ENCODE measurements around the gene LCE1F. TPM values are rescaled to one million over a fixed set of nuclear protein-coding genes. Genes with fewer than 3 reads are reported as not detected.

Gene LCE1F, protein sequence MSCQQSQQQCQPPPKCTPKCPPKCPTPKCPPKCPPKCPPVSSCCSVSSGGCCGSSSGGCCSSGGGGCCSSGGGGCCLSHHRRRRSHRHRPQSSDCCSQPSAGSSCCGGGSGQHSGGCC
- not detected for total RNA-seq
- long read RNA-seq = 0 reads

GRCh38 chr1:152774875-152775274 is at the start of gene LCE1F:
LCE1F (plus strand) TSS chr1:152775140; CDS start chr1:152776372, 1,232 bp downstream.
- H3K27ac ChIP-seq = no peak within 1 kb of the TSS
- ATAC-seq (no peak), DNase-seq (no peak)
- H3K4me3 ChIP-seq = no peak within 1 kb of the TSS
- intact Hi-C loops (cut with DNase I) = no loop called here
- TF ChIP-seq POLR2A (IDR thresholded peaks at IDR 0.05) (no peak), CTCF (IDR thresholded peaks at IDR 0.05) (no peak)
- H3K27me3 ChIP-seq = no peaks in the 10 kb centered on the region
- H3K4me1 ChIP-seq = no peaks in the 10 kb centered on the region
- H3K9me3 ChIP-seq = no peaks in the 10 kb centered on the region
- WGBS (ENCODE audit: insufficient coverage, low coverage, low lambda C conversion rate, missing lambda C conversion rate) = 42% methylated on average over 3 of the region's 6 CpGs
- no peaks in the 10 kb centered on the region for H3K36me3 ChIP-seq

DNA sequence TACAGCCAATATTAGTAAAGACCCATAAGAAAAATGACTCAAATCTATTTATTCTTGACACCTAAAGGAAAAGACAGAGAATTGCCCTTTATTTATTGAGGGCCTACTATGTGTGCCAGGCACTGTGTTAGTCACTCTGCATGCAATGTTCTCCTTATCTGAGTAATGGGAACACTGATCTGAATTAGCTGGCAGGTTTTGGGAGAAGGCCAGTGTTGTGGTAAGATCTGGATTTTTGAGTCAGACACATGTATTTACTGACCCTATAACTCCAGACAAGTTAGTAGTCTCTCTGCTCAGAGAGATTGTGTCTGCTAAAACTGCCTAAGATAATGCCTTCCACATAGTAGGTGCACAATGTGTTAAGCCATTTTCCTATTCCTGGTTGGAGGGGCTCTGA is 49.7 kb upstream of the LCE1F start:
- TF ChIP-seq CTCF (IDR thresholded peaks at IDR 0.05) (no peak), POLR2A (IDR thresholded peaks at IDR 0.05) (no peak)

GRCh38 chr1:152728986-152729385 is 46.0 kb upstream of the LCE1F start:
- no peaks in the 10 kb centered on the region for H3K4me1 ChIP-seq
- intact Hi-C loops (cut with DNase I) = no loop called here
- ATAC-seq = no peak
- no peak for DNase-seq
- no peaks in the 10 kb centered on the region for H3K9me3 ChIP-seq
- H3K36me3 ChIP-seq = no peaks in the 10 kb centered on the region
- H3K27ac ChIP-seq = no peak overlapping the region
- 61% methylated on average over 1 of the region's 1 CpG for WGBS (ENCODE audit: insufficient coverage, low coverage, low lambda C conversion rate, missing lambda C conversion rate)
- TF ChIP-seq POLR2A (IDR thresholded peaks at IDR 0.05) (no peak), CTCF (IDR thresholded peaks at IDR 0.05) (no peak)
- H3K4me3 ChIP-seq = no peak overlapping the region
- no peaks in the 10 kb centered on the region for H3K27me3 ChIP-seq

More for the DNA sequence above, 49.7 kb upstream of the LCE1F start:
- intact Hi-C loops (cut with DNase I) = no loop called here
- Histone ChIP-seq H3K9me3 (no peaks in the 10 kb centered on the region), H3K27me3 (no peaks in the 10 kb centered on the region), H3K36me3 (no peaks in the 10 kb centered on the region), H3K4me1 (no peaks in the 10 kb centered on the region), H3K27ac (no peak overlapping the region), H3K4me3 (no peak overlapping the region)
- DNase-seq = no peak
- no peak for ATAC-seq

DNA sequence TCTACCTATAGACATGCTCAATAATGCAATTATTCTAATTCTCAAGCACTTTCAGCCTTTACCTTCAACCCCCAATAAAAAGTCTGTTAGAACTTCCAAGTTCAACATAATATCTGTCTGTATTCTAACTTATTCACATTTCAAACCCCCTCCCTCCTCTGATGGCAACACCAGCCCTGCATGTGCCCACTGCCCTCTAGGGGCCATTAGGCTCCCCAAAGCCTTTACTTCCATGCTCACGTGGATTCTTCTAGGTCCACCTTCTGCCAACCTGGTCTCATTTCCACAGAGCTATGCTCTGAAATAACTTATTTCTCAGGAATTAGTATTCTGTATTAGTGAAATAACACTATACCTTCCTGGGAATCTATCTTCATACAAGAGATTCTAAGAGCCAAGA is 39.3 kb upstream of the LCE1F start:
- peak; percentile 47 to 59 (median 54) for ATAC-seq
- Histone ChIP-seq H3K4me3 (no peak overlapping the region), H3K36me3 (no peaks in the 10 kb centered on the region), H3K27ac (no peak overlapping the region), H3K9me3 (no peaks in the 10 kb centered on the region), H3K4me1 (no peaks in the 10 kb centered on the region), H3K27me3 (no peaks in the 10 kb centered on the region)
- DNase-seq = no peak
- TF ChIP-seq POLR2A (IDR thresholded peaks at IDR 0.05) = no peak
- peak in 3 of 4 donors; percentile 38 to 54 (median 40) for TF ChIP-seq CTCF (IDR thresholded peaks at IDR 0.05)
- intact Hi-C loops (cut with DNase I) = no loop called here
- 23% methylated on average over 1 of the region's 1 CpG for WGBS (ENCODE audit: insufficient coverage, low coverage, low lambda C conversion rate, missing lambda C conversion rate)

GRCh38 chr1:152737997-152738396 is 36.9 kb upstream of the LCE1F start:
- Histone ChIP-seq H3K27me3 (no peaks in the 10 kb centered on the region), H3K4me3 (no peak overlapping the region), H3K36me3 (no peaks in the 10 kb centered on the region), H3K27ac (no peak overlapping the region), H3K9me3 (no peaks in the 10 kb centered on the region), H3K4me1 (no peaks in the 10 kb centered on the region)
- no peak for ATAC-seq
- no peak for DNase-seq
- WGBS (ENCODE audit: insufficient coverage, low coverage, low lambda C conversion rate, missing lambda C conversion rate) = 57% methylated on average over 5 of the region's 5 CpGs
- TF ChIP-seq POLR2A (IDR thresholded peaks at IDR 0.05) (no peak), CTCF (IDR thresholded peaks at IDR 0.05) (no peak)
- intact Hi-C loops (cut with DNase I) = no loop called here

Data from right lobe of liver (tissue), 6 donors.